ENCODE data around the gene RNF157. TPM values are rescaled to one million over a fixed set of nuclear protein-coding genes. Genes with fewer than 3 reads are reported as not detected.

The RNF157 gene
- total RNA-seq, 1 donor from 2014 or later: 17.8 TPM

DNA sequence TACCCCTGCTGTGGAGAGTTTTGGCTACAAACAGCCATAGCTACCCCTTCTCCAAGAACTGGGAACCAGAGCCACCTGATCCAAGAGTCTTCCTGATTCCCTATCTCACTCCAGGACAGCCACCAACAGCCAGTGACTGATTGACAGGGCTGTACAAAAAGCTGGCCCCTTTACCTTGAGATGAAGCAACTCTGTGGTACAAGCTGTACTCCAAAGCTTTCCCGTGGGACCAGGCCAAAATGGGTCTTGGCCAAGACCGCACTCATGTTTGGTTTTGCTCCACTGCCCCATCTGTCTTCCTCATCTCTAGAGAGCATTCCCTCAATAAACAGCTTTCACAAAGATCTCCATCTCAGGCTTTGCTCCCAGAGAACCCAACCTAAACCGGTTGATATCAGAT, 43.6 kb downstream of the RNF157 start:
- H3K4me3 Mint-ChIP-seq (ENCODE audit: unreplicated experiment): no peak overlapping the region
- H3K27ac Mint-ChIP-seq (ENCODE audit: unreplicated experiment): no peak overlapping the region
- no peak for TF ChIP-seq CTCF (IDR thresholded peaks at IDR 0.05; ENCODE audit: partially characterized antibody, unreplicated experiment)
- peaks cover 2% of the 10 kb centered on the region for H3K9me3 Mint-ChIP-seq (ENCODE audit: unreplicated experiment)
- H3K4me1 Mint-ChIP-seq (ENCODE audit: low read depth, unreplicated experiment): peaks cover 5% of the 10 kb centered on the region
- peaks cover 2% of the 10 kb centered on the region for H3K27me3 Mint-ChIP-seq (ENCODE audit: unreplicated experiment)
- H3K36me3 Mint-ChIP-seq (ENCODE audit: unreplicated experiment): no peaks in the 10 kb centered on the region
- DNase-seq: no peak

GRCh38 chr17:76195281-76196096, 44.8 kb downstream of the RNF157 start:
- Mint-ChIP-seq H3K27ac (ENCODE audit: unreplicated experiment) (no peak overlapping the region), H3K9me3 (ENCODE audit: unreplicated experiment) (peaks cover 2% of the 10 kb centered on the region), H3K36me3 (ENCODE audit: unreplicated experiment) (no peaks in the 10 kb centered on the region), H3K4me3 (ENCODE audit: unreplicated experiment) (no peak overlapping the region), H3K4me1 (ENCODE audit: low read depth, unreplicated experiment) (peaks cover 5% of the 10 kb centered on the region), H3K27me3 (ENCODE audit: unreplicated experiment) (peaks cover 2% of the 10 kb centered on the region)
- no peak for DNase-seq
- TF ChIP-seq CTCF (IDR thresholded peaks at IDR 0.05; ENCODE audit: partially characterized antibody, unreplicated experiment): no peak

DNA sequence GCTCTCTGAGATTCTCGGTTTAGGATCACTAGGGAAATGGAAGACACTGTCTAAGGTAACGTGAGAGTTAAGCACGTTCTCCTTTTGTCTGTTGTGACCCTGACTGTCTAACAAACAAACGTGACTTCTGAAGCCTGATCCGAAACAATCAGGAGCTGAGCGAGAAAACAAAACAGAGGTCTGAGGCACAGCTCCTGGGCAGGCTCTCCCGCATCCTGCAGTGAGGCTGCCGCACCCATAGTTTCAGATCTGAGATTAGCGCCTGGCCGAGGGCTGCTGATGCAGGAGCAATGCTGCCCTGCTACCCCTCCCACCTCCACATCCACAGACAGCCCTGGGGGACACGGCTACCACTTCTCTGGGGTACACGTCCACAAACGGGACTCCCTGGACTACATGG, 46.7 kb downstream of the RNF157 start:
- DNase-seq: no peak
- H3K4me3 Mint-ChIP-seq (ENCODE audit: unreplicated experiment): no peak overlapping the region
- H3K27ac Mint-ChIP-seq (ENCODE audit: unreplicated experiment): no peak overlapping the region
- peaks cover 5% of the 10 kb centered on the region for H3K4me1 Mint-ChIP-seq (ENCODE audit: low read depth, unreplicated experiment)
- H3K9me3 Mint-ChIP-seq (ENCODE audit: unreplicated experiment): peaks cover 1% of the 10 kb centered on the region
- H3K27me3 Mint-ChIP-seq (ENCODE audit: unreplicated experiment): no peaks in the 10 kb centered on the region
- H3K36me3 Mint-ChIP-seq (ENCODE audit: unreplicated experiment): no peaks in the 10 kb centered on the region
- TF ChIP-seq CTCF (IDR thresholded peaks at IDR 0.05; ENCODE audit: partially characterized antibody, unreplicated experiment): no peak

GRCh38 chr17:76191896-76192295, 48.4 kb downstream of the RNF157 start:
- peaks cover under 1% of the 10 kb centered on the region for H3K9me3 Mint-ChIP-seq (ENCODE audit: unreplicated experiment)
- no peak overlapping the region for H3K4me3 Mint-ChIP-seq (ENCODE audit: unreplicated experiment)
- no peak for DNase-seq
- peaks cover 4% of the 10 kb centered on the region for H3K4me1 Mint-ChIP-seq (ENCODE audit: low read depth, unreplicated experiment)
- H3K27me3 Mint-ChIP-seq (ENCODE audit: unreplicated experiment): no peaks in the 10 kb centered on the region
- H3K27ac Mint-ChIP-seq (ENCODE audit: unreplicated experiment): no peak overlapping the region
- TF ChIP-seq CTCF (IDR thresholded peaks at IDR 0.05; ENCODE audit: partially characterized antibody, unreplicated experiment): no peak
- H3K36me3 Mint-ChIP-seq (ENCODE audit: unreplicated experiment): no peaks in the 10 kb centered on the region

GRCh38 chr17:76189741-76190140, 50.6 kb downstream of the RNF157 start:
- H3K4me1 Mint-ChIP-seq (ENCODE audit: low read depth, unreplicated experiment): peaks cover 1% of the 10 kb centered on the region
- no peaks in the 10 kb centered on the region for H3K36me3 Mint-ChIP-seq (ENCODE audit: unreplicated experiment)
- no peaks in the 10 kb centered on the region for H3K27me3 Mint-ChIP-seq (ENCODE audit: unreplicated experiment)
- no peak for TF ChIP-seq CTCF (IDR thresholded peaks at IDR 0.05; ENCODE audit: partially characterized antibody, unreplicated experiment)
- no peak overlapping the region for H3K4me3 Mint-ChIP-seq (ENCODE audit: unreplicated experiment)
- DNase-seq: no peak
- no peaks in the 10 kb centered on the region for H3K9me3 Mint-ChIP-seq (ENCODE audit: unreplicated experiment)
- no peak overlapping the region for H3K27ac Mint-ChIP-seq (ENCODE audit: unreplicated experiment)
